NK-92 (cell line): ENCODE measurements around the gene OR5AN1.
"Not testable (repeated sequence)": the region's sequence is repeated elsewhere in the genome, so short reads cannot be mapped to it uniquely, and the experiment has no call there.

Experiments
- DNase-seq: peaks from one replicate; lab custom pipeline; 2025; ENCODE audit not compliant: unreplicated experiment; lab: John Stamatoyannopoulos, UW

Gene OR5AN1, protein sequence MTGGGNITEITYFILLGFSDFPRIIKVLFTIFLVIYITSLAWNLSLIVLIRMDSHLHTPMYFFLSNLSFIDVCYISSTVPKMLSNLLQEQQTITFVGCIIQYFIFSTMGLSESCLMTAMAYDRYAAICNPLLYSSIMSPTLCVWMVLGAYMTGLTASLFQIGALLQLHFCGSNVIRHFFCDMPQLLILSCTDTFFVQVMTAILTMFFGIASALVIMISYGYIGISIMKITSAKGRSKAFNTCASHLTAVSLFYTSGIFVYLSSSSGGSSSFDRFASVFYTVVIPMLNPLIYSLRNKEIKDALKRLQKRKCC

DNA sequence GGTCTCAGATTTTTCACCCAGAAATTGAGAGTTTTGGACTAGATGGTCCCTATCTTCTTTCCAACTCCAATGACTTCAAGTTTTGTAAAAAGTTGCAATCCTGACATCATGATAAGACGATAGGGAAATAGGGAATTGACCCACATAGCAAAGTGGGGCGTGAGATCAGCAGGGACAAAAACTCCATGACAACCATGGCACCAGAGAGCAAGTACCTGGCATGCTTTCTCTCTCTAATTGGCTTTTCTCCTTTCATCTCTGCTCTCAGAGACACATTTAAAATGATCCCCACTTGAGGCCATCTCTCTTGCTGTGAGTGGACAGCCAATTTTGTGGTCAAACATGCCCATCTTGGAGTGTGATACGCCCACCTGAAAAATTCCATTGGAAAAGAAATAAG is at the start of gene OR5AN1:
OR5AN1 (plus strand) TSS at position 301 of the 400 bp plus-strand sequence. CDS start 5,564 bp downstream, outside the sequence.
- no peak for DNase-seq

DNA sequence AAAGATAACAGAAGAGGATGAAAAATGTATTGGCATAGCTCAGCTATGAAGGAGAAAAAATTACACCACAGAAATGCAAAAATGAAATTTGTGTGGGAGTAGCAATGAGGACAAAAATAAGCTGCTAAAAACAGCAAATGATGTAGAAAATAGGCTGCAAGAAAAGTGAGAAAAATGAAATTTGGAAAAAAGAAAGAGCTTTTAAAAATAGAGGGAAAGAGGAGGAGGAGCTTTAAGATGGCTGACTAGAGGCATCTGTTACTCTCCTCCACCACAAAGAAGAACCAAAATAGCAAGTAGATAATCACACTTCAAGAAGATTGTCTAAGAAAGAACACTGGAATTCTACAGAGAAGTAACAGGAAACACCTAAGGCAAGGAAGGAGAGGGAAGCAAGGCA is 23.7 kb upstream of the OR5AN1 start:
- DNase-seq = no peak

DNA sequence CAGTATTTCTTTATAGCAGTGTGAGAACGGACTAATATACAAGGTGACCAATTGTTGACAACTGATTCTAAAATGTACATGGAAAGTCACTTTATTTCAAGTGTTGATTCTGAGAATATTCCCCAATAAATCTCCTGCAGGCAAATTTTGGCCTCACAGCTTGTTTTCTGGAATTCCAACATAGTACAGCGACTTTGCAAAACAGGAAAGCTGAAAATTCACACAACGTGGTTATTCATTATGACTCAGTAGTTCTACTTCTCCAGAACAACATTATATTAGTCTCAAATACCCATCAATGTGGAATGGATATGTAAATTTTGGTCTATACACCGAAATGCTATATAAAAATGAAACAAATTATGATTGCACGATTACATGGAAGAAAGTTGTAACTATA is 22.5 kb upstream of the OR5AN1 start:
- DNase-seq = no peak

DNA sequence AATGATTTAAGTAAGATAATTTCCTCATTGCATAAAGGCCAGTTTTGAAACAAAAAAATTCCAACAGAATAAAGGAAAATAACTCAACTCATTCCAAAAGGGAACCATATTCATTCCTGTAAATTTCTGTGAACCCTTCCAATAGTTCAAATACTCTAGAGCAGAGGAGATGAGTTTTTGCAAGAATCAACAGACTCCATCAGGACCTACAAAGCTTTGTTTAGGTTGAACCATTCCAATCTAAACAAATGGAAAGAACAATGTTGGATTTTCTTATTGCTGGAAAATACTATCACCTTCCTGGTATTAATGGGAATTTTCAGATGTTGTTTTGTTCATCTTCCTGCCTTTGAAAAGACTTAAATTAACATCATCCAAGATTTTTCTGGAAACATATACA is 21.8 kb upstream of the OR5AN1 start:
- DNase-seq = no peak

DNA sequence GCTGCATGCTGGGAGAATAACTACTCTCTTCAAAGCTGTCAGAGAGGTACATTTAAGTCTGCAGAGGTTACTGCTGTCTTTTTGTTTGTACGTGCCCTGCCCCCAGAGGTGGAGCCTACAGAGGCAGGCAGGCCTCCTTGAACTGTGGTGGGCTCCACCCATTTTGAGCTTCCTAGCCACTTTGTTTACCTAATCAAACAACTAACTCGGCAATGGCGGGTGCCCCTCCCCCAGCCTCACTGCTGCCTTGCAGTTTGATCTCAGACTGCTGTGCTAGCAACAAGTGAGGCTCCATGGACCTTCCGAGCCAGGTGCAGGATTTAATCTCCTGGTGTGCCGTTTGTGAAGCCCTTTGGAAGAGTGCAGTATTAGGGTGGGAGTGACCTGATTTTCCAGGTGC is 9.0 kb upstream of the OR5AN1 start:
- not testable (repeated sequence) for DNase-seq

DNA sequence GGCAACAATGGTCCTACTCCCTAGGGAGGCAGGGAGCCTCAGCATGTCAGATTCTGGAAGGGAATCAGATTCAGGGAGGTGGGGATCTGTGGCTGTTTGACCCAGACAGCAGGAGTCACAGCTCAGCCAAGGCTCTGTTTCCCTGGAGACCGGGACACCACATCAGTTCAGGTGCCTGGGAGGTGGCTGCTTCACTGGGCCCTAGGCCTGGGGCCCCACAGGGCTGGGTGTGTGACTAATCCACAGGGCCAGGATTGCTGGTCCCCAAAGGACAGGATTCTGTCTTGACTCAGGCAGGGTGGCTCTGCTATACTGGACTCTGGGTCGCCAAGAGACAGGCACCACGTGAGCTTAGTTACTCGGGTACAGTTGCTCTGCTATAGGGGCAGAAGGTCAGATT is 3.5 kb upstream of the OR5AN1 start:
- DNase-seq = no peak

DNA sequence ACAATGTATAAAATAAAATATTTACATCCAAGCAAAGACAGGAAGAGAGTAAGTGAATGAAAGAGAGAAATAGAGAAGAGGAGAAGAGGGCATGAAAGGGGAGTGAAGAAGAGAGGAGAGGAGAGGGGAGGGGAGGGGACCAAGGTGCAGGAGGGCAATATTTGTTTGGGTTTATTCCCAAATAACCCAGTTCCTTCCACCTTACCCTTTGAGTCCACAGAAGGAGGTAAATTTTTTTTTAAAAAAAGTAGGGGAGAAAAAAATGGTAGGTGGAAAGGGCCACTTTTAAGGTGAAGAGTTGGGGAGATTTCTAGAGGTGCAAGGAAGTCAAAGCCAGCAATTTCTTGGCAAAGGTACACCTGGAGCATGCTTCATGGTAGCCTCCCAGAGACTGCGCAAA is 2.1 kb upstream of the OR5AN1 start:
- DNase-seq = no peak

DNA sequence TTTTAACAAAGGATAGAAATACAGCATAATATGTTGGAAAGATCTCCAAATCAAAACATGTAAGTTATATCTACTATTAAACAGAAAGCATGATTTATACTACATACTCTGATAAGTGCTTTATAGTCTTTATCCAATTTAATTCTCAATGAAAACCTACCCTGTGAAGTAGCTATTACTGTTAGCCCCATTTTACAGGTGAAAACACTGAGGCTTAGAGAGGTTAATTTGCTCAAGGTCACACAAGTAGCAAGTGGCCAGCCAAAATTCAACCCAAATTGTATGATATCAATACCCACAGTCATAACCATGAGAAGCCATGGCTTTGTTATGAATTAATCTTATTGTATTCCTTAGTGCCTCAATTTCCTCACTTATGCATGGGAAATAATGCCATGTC is 675 bp upstream of the OR5AN1 start:
- no peak for DNase-seq

DNA sequence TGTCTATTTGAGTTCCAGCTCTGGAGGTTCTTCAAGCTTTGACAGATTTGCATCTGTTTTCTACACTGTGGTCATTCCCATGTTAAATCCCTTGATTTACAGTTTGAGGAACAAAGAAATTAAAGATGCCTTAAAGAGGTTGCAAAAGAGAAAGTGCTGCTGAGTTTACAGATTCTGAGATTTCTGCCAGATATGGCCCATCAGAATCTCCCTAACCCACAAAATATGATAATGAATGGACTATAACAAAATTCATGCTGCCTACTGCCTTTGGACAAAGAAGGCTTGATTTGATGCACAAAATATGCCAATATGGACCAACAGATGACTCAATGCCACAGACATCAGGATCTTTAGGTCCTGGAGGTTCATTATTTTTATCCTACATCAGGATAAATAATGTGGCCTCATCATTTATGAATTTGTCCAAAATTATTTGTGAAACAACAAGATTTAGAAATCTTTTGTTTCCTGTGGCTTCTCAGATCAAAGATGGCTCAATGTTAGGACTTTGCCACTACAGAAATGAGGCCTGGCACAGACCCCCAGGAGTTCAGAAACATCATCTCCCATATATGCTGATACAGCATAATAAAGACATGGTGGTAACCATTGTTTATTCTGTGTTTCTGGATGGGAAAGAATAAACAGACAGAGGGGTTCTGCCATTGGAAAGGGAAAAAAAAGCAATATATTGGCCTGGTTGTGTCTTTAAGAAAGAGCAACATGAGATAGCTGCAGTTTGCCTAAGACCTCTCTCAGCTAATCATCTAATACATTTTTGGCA is 6.7 kb downstream of the OR5AN1 start:
- no peak for DNase-seq

DNA sequence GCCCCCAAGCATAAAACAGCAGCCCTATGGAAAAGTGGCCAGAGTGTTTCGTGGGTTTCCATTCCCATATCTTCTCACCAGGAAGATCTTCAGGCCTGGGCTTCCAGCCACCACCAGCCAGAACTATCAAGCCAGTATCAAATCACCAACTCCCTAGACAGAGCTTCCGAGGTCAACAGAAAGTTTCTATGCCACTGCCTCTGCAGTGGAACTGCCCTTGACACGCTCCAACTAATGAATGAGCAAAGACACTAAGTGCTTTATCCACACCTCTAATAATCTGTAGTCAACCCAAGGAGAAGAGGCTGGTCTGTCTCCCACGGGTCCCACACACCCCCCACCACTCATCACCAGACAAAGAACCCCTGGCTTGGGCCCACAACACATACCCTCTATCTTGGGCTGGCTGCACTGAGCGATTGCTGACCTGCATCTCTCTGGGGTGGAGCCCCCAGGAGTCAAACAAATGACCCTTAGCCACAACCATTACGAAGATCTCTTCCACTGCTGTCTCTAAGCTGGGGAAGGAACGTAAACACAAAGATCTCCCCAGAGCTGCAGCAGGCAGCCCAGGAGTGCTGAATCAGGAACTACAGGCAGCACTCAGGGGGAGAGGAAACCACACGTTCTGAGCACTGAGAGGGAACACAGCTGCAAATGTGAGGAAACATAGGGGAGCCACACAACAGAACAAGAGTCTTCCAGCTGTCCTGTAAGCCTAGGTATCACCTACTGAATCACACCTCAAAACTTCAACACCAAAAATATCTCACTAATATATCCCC is 9.7 kb downstream of the OR5AN1 start:
- DNase-seq = no peak

DNA sequence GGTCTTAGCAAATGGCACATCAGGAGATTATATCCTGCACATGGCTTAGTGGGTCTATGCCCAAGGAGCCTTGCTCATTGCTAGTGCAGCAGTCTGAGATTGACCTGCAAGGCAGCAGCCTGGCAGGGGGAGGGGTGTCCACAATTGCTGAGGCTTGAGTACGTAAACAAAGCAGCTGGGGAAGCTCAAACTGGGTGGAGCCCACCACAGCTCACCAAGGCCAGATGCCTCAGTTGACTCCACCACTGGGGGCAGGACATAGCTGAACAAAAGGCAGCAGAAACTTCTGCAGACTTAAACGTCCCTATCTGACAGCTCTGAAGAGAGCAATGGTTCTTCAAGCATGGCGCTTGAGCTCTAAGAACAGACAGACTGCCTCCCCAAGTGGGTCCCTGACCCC is 13.6 kb downstream of the OR5AN1 start:
- not testable (repeated sequence) for DNase-seq

DNA sequence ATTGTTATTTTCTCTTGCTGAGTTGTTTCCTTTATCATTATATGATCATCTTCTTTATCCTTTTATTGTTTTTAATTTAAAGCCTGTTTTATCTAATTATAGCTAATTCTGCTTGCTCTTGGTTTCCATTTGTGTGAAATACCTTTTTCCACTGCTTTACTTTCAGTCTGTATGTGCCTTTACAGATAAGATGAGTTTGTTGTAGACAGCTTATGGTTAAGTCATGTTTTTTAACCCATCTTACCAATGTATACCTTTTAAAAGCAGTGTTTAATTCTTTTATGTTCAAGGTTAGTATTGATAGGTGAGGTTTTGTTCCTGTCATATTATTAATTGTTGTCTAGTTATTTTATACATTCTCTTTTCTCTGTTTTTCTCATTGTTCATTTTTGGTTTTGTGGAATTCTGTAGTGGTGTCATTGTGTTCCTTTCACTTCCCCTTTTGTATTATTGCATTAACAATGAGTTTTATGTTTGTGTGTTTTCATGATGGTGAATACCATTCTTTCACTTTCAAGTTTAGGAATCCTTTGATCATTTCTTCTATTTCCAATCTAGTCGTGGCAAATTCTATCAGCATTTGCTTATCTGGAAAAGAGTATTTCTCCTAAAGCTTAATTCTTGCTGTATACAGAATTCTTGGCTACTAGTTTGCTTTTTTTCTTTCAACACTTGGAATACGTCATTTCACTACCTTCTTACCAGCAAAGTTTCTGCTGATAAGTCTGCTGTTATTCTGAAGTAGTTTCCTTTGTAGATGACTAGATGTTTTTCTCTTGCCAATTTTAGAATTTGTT is 21.8 kb downstream of the OR5AN1 start:
- no peak for DNase-seq

DNA sequence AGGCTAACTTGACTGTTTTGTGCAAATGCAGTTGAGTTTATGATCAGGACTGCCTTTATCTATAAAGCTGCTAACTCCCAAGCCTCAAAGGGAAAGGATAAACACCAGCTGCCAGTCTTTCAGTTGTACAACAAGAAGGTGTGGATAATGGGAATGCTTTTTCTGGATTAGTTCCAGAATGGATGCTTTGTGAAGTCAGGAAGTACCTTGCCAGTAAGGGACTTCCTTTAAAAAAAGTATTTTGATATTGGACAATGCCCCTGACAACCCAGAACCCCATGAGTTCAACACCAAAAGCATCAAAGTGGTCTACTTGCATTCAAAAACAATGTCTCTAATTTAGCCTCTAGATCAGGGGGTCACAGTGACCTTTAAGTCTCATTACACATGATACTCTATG is 35.5 kb downstream of the OR5AN1 start:
- no peak for DNase-seq

DNA sequence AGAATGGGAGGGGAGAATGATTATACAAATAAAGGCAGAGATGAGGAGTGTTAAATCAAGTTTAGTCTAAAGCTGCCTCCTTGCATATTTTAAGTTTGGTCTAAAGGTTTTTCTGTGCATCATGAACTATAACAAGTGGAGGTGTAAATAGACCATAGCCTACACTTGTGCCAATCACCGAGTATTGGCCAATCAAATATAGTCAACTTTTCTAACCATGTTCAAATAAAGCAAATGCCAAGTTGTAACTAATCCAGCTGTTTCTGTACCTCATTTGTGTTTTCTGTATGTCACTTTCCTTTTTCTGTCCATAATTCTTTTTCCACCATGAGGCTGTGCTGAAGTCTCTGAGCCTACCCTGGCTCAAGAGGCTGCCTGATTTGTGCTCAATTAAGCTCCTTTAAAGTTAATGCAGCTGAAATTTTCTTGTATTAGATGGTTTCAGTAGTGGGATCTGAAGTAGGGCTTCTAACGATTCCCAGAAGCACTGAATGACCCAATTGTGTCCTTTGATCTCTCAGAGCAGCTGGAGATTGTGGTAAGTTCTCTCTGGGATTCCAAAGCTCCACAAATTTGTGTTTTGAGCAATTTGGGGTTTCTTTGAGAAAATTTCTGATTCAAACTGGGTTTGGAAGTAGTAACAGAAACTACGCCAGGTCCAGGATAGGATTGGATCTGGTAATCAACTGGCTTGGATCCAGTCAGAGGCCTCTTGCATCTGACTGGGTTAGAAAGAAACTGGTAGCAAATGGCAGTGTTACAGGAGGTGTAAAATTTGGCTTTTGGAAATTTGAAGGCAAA is 42.0 kb downstream of the OR5AN1 start:
- no peak for DNase-seq

DNA sequence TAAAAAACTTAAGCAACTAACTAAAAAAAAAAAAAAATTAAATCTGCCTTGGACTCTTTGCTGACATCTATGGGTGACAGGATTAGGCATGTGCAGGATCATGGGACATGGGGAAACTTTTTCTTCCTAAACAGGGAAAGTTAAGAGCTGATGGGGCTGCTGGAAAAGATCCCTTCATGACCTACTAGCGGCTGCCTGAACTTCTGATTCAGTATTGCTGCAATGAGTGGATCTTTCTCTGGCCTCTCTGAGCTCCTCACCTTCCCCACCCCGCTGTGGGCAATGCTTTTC is 42.5 kb downstream of the OR5AN1 start:
- no peak for DNase-seq

DNA sequence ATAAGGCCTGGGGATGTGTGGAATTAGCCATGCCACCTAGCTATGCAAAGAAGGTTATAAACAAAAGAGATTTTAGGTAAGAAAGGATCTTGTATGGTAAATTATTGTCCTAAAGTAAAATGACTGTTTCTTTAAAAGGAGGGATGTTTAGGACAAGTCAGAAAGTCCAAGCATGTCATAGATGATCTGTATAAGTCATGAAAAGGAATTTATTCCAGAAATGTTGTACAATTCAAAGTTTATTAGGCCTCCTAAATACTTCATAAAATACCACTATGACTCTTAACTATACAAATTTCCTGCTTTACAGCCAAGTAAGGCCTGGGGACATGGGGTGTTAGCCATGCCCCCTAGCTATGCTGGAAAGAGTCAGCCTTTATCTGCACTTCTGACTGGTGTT is 44.9 kb downstream of the OR5AN1 start:
- no peak for DNase-seq

DNA sequence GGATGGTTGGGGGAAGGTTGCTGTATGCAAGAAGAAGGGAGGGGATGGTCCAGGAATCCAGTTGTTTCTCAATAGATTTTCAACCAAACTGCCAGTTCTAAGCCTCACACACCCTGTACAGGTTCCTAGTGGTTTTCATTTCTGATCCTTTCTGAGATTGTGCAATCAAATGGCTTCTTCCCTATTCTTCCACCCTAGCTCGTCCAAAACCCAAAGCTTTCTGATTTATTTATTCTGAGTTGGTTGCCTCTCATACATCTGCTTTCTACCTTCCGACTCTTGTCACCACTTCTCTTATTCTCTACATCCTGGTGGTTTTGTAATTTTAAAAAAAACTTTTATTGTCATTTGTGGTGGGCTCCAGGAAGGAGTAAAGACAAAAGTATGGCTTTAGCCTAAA is 55.0 kb downstream of the OR5AN1 start:
- DNase-seq = no peak

DNA sequence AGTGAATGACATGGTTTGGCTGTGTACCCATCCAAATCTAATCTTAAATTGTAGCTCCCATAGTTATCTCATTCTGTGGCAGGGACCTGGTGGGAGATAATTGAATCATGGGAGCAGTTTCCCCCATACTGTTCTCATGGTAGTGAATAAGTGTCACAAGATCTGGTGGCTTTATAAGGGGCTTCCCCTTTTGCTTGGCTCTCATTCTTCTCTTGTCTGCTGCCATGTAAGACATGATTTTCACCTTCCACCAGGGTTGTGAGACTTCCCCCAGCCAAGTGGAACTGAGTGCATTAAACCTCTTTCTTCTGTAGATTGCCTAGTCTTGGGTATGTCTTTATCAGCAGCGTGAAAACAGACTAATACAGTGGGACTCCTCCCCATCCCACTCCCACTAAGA is 56.4 kb downstream of the OR5AN1 start:
- no peak for DNase-seq

DNA sequence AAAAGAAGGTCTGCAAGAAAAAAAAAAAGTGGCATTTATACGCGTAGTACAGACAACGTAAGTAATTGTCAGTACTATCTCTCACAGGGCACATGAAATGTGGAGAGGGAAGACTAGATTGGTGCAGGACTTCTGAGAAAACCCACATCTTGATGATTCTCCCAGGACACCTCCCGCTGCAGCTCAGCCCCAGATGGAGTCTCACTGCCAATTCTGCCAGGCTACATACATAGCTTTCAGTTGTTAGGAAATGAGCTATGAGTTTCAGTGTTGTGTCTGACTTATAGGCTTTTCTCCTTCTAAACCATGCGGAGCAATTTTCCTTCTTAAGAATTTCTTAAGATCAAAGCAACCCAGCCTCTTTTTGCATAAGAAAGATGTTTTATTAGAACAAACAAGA is 57.9 kb downstream of the OR5AN1 start:
- no peak for DNase-seq

DNA sequence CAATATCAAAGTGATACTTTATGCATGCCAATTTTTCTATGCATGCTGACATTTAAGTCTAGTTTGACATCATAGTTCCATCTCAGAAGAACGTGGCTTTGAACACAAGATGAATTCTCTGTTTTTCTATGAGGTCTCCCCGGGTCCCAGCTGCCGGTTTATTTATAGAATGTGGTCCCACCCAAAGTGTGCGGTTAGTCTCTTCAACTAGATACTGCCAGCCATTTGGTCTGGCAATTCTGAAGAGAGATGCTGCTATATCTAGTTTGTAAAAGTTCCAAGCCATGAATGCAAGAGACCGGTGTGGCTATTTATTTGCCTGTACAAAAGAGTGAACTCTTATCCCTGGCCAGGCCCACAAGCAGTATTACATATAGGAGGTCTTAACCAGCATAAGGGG is 58.3 kb downstream of the OR5AN1 start:
- DNase-seq = no peak
